Fibroblast of upper back skin (primary cell): ENCODE results near the gene GPLD1.

ENCODE experiments used
- DNase-seq: peaks from one replicate; pipeline ENCODE4 v3.0.0-alpha.2; 2013

Gene GPLD1

DNA sequence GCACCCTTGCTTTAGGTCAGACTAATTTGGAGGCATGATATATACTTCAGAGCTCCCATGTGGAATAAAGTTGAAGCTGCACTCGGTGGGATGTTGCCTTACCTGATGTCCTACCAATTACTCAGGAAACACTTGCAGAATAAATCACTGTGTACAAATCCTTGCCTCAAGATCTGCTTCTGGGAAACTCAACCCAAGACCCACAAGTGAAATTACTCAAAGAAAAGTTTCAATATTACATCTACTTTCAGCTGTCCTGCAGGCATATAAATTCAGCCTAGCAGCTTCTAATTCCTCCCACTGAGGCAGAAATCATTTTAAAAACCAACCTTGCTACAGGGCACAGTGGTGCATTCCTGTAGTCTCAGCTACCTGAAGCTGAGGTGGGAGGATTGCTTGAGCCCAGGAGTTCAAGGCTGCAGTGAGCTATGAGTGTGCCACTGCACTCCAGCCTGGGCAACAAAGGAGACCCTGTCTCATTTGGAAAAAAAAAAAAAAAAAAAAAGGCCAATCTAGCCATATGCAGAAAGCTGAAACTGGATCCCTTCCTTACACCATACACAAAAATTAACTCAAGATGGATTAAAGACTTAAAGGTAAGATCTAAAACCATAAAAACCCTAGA lies 110.8 kb downstream of the GPLD1 start:
- DNase-seq, result no peak
